Measurements from ENCODE around the gene SH3TC1. TPM values are rescaled to one million over a fixed set of nuclear protein-coding genes. Genes with fewer than 3 reads are reported as not detected.

SH3TC1 gene
- polyA plus RNA-seq, 2 of the 4 experiments (the other 2 are of a cell fraction) = 2.8 to 7.4 TPM

- Histone ChIP-seq H3K4me1 (no peaks in the 10 kb centered on the region), H3K27ac (no peak overlapping the region), H3K4me3 (no peak overlapping the region), H3K9me3 (no peaks in the 10 kb centered on the region), H3K4me2 (no peak overlapping the region)
- ATAC-seq (peak in 1 of 2 experiments; percentile 48; a peak in 3 of 6 replicates), DNase-seq (ENCODE audit: low read depth in 1 of 2, low spot score in 1 of 2) (peak; percentile 8 to 14), FAIRE-seq (no peak)
- WGBS (ENCODE audit: missing lambda C conversion rate) = 61% methylated on average over 19 of the region's 29 CpGs
- CTCF ChIA-PET = no interaction called here
- POLR2A ChIA-PET = no interaction called here
- TF ChIP-seq CBX8 (IDR thresholded peaks at IDR 0.05) (no peak), KDM5A (IDR thresholded peaks at IDR 0.05) (no peak), NPAS2 (CRISPR knock-in tag; IDR thresholded peaks at IDR 0.05; ENCODE audit: borderline replicate concordance) (no peak), RFX5 (IDR thresholded peaks at IDR 0.05) (no peak), ATOH8 (CRISPR knock-in tag; IDR thresholded peaks at IDR 0.05; ENCODE audit: low read depth) (no peak), CEBPB (IDR thresholded peaks at IDR 0.05) (no peak)
These were observed 48.7 kb upstream of the SH3TC1 start for GRCh38 chr4:8150152-8151090.

- Histone ChIP-seq H3K27ac (no peak overlapping the region), H3K4me3 (no peak overlapping the region), H3K4me2 (no peak overlapping the region), H3K4me1 (no peaks in the 10 kb centered on the region), H3K9me3 (no peaks in the 10 kb centered on the region)
- TF ChIP-seq ZNF302 (CRISPR knock-in tag; IDR thresholded peaks at IDR 0.05) (no peak), POLR2A (IDR thresholded peaks at IDR 0.05; ENCODE audit: low read length) (no peak), RCOR1 (IDR thresholded peaks at IDR 0.05; ENCODE audit: low read depth, low read length) (no peak), BCL3 (IDR thresholded peaks at IDR 0.05) (no peak), ZFP36 (IDR thresholded peaks at IDR 0.05; ENCODE audit: borderline replicate concordance, partially characterized antibody) (no peak), RNF2 (IDR thresholded peaks at IDR 0.05; ENCODE audit: borderline replicate concordance, low read depth) (no peak), SMC3 (IDR thresholded peaks at IDR 0.05) (no peak), HMGXB4 (CRISPR knock-in tag; IDR thresholded peaks at IDR 0.05; ENCODE audit: borderline replicate concordance) (no peak), ATOH8 (CRISPR knock-in tag; IDR thresholded peaks at IDR 0.05; ENCODE audit: low read depth) (no peak), EHMT2 (IDR thresholded peaks at IDR 0.05; ENCODE audit: low read depth) (no peak), MYC (IDR thresholded peaks at IDR 0.05; ENCODE audit: borderline replicate concordance, low read length) (no peak), BHLHE40 (IDR thresholded peaks at IDR 0.05; ENCODE audit: low read depth, low read length) (no peak), POLR2AphosphoS2 (conservative IDR thresholded peaks at IDR 0.05; ENCODE audit: low read length) (no peak), ELK1 (IDR thresholded peaks at IDR 0.05; ENCODE audit: low read depth, low read length) (no peak), EP300 (IDR thresholded peaks at IDR 0.05) (no peak), HOXB5 (CRISPR knock-in tag; IDR thresholded peaks at IDR 0.05) (no peak), JUN (IDR thresholded peaks at IDR 0.05) (no peak), EHF (CRISPR knock-in tag; IDR thresholded peaks at IDR 0.05) (no peak)
- no peak for ATAC-seq
- WGBS (ENCODE audit: missing lambda C conversion rate) = 53% methylated on average over 9 of the region's 15 CpGs
- no peak for FAIRE-seq
- POLR2A ChIA-PET = no interaction called here
- DNase-seq (ENCODE audit: low read depth in 1 of 2, low spot score in 1 of 2) = no peak
- CTCF ChIA-PET = no interaction called here
These were observed 47.9 kb upstream of the SH3TC1 start for GRCh38 chr4:8151165-8151650.
